Measurements from ENCODE around the gene AHCY.

DNA sequence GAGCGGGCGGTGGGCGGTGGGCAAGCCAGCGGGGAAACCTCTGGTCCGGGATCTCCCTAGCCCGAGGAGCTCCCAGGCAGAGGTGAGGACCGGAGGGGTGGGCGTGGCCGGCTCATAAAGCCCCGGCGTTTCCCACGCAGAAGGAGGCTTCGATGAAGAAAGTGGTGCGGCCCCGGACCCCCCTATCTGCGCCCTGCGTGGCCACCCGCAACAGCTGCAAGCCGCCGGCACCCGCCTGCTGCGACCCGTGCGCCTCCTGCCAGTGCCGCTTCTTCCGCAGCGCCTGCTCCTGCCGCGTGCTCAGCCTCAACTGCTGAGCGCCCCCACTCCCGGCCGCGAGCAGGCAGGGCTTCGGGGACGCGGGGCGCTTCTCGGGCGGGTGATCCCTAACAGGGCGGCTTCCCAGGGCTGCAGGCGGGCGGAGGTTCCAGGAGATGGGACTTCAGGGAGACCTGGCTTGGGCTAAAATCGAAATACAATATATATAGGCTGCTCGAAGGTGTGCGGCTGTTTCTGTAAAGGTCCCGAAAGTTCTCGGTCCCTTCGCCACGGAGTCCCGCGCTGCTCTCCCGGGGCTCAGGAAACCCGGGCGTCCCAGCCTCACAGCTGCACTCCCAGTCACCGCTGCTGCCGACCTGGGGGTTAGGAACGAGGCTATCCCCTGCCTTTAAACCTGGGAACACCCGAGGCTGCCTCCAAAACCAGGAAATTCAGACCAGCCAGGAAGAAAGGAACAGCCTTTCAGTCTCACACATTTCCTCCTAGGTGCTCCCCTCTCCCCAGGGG is 34.1 kb downstream of the AHCY start:
- TF ChIP-seq EZH2 (IDR thresholded peaks at IDR 0.05; ENCODE audit: borderline replicate concordance, low read length): no peak
- TF ChIP-seq, protein P1, sequence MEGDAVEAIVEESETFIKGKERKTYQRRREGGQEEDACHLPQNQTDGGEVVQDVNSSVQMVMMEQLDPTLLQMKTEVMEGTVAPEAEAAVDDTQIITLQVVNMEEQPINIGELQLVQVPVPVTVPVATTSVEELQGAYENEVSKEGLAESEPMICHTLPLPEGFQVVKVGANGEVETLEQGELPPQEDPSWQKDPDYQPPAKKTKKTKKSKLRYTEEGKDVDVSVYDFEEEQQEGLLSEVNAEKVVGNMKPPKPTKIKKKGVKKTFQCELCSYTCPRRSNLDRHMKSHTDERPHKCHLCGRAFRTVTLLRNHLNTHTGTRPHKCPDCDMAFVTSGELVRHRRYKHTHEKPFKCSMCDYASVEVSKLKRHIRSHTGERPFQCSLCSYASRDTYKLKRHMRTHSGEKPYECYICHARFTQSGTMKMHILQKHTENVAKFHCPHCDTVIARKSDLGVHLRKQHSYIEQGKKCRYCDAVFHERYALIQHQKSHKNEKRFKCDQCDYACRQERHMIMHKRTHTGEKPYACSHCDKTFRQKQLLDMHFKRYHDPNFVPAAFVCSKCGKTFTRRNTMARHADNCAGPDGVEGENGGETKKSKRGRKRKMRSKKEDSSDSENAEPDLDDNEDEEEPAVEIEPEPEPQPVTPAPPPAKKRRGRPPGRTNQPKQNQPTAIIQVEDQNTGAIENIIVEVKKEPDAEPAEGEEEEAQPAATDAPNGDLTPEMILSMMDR (conservative IDR thresholded peaks at IDR 0.05 in 1 of 2, IDR thresholded peaks at IDR 0.05 in 1 of 2; ENCODE audit: extremely low read depth in 1 of 2, insufficient read depth in 1 of 2, low read depth in 1 of 2, low read length in 2 of 2): no peak

Data from mammary epithelial cell (primary cell).